ENCODE results near the gene TMEM120A. TPM values are rescaled to one million over a fixed set of nuclear protein-coding genes. Genes with fewer than 3 reads are reported as not detected.
"Not testable (repeated sequence)": the region's sequence is repeated elsewhere in the genome, so short reads cannot be mapped to it uniquely, and the experiment has no call there.

The TMEM120A gene
- total and polyA plus RNA-seq, 8 donors: 29.5 to 72.0 (median 35.1) TPM

DNA sequence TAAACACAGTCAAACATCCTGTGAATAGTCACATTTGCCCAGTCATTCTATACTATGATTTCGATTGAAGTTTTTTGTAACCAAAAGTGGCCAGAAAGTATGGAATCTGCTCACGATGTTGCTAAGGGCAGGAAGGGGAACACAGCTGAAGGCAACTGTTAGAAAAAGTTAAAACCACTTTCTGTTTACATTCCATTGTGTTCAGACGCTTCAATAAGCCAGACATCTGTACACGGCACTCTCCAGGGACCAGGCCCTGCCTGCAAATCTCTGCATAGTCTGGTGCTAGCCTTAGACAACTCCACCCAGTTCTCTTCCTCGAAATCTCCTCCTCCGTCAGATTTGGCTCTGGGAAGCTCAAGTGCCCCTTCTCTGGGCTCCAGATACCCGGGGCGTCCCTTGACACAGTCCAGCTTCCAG lies 17.1 kb upstream of the TMEM120A start:
- Histone ChIP-seq H3K36me3 (peaks cover 0 to 4% (median 0%) of the 10 kb centered on the region in 3 donors), H3K4me3 (no peak overlapping the region), H3K27me3 (no peaks in the 10 kb centered on the region), H3K9me3 (no peaks in the 10 kb centered on the region), H3K4me1 (no peaks in the 10 kb centered on the region), H3K27ac (no peak overlapping the region)
- FAIRE-seq: no peak
- ATAC-seq: peak in 3 of 4 donors; percentile 30 to 43 (median 41)
- WGBS, 2 donors: 82 to 83% methylated on average over 8 of the region's 8 CpGs
- intact Hi-C loops (cut with DNase I): no loop called here
- DNase-seq: peak in 1 of 6 donors; percentile 5
- TF ChIP-seq, protein P1, sequence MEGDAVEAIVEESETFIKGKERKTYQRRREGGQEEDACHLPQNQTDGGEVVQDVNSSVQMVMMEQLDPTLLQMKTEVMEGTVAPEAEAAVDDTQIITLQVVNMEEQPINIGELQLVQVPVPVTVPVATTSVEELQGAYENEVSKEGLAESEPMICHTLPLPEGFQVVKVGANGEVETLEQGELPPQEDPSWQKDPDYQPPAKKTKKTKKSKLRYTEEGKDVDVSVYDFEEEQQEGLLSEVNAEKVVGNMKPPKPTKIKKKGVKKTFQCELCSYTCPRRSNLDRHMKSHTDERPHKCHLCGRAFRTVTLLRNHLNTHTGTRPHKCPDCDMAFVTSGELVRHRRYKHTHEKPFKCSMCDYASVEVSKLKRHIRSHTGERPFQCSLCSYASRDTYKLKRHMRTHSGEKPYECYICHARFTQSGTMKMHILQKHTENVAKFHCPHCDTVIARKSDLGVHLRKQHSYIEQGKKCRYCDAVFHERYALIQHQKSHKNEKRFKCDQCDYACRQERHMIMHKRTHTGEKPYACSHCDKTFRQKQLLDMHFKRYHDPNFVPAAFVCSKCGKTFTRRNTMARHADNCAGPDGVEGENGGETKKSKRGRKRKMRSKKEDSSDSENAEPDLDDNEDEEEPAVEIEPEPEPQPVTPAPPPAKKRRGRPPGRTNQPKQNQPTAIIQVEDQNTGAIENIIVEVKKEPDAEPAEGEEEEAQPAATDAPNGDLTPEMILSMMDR (IDR thresholded peaks at IDR 0.05): no peak

DNA sequence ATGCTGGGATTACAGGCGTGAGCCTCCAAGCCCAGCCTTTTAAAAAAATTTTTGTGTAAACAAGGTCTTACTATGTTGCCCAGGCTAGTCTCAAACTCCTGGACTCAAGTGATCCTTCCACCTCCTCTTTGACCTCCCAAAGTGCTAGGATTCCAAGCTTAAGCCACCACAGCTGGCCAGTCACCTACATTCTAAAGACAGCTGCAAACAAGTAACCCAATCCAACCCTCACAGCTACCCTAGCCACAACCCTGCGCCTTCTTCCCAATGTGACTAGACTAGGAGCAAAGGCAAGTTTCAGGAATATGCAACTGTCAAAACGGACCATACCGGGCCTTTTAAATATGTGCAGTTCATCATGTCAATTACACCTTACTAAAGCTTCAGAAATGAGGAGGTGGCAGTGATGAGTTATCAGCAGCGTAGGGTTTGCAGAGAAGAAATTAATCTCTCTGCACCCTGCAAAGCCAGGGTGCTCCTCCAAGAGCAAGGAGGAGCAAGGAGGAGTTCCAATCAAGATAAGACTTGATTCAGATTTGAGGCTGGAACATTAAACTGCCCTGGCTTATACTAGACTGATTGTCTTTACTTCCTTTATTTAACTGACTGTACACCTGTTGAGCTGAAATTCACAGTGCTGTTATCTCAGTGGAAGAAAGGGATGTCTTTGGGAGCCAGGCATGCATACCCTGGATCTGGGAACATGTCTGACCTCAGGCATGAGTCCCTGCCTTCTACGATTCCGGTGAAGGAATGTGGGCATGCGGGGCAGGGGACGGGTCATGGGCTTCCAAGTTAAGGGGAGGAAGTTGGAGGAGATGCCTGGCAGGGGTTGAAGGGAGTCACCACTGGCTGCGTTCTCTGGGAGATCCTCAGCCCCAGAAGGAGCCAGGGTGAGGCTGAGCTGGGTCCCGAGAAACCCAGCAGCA lies 15.5 kb upstream of the TMEM120A start:
- Histone ChIP-seq H3K27me3 (no peaks in the 10 kb centered on the region), H3K36me3 (peaks cover 0 to 4% (median 0%) of the 10 kb centered on the region in 3 donors), H3K27ac (no peak overlapping the region), H3K4me3 (no peak overlapping the region), H3K9me3 (no peaks in the 10 kb centered on the region), H3K4me1 (no peaks in the 10 kb centered on the region)
- FAIRE-seq (no peak), ATAC-seq (no peak), DNase-seq (peak in 1 of 6 donors; percentile 18)
- TF ChIP-seq, protein P1 (IDR thresholded peaks at IDR 0.05): no peak
- 91% methylated on average over 11 of the region's 11 CpGs for WGBS, 2 donors
- intact Hi-C loops (cut with DNase I): no loop called here

DNA sequence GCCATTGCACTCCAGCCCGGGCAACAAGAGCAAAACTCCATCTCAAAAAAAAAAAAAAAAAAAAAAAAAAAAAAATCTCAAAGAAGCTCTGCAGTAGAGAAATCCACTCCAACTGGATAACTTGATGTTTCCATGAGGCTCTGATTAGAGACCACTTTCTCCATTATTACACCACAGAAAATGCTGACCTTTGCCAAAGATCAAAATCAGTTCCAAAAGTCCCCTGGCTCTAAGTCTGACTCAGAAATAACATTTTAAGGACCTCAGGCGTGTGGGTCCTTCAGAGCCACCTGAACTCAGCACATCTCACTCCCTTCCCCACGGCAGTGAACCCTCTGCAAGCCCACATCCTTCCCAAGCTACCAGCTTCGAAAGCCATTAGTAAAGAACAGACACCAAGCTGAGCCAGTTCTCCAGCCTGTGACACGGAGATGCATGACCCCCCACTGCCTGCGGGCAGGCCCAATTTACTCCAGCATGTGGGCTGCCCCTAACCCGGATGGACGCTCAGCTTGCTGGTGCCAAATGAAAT lies 13.8 kb upstream of the TMEM120A start:
- DNase-seq (peak in 1 of 6 donors; percentile 13), FAIRE-seq (no peak), ATAC-seq (no peak)
- Histone ChIP-seq H3K9me3 (no peaks in the 10 kb centered on the region), H3K36me3 (peaks cover 0 to 17% (median 0%) of the 10 kb centered on the region in 3 donors), H3K4me1 (no peaks in the 10 kb centered on the region), H3K4me3 (no peak overlapping the region), H3K27me3 (no peaks in the 10 kb centered on the region), H3K27ac (no peak overlapping the region)
- intact Hi-C loops (cut with DNase I): no loop called here
- 78 to 84% methylated on average over 8 of the region's 8 CpGs for WGBS, 2 donors
- TF ChIP-seq, protein P1 (IDR thresholded peaks at IDR 0.05): no peak

DNA sequence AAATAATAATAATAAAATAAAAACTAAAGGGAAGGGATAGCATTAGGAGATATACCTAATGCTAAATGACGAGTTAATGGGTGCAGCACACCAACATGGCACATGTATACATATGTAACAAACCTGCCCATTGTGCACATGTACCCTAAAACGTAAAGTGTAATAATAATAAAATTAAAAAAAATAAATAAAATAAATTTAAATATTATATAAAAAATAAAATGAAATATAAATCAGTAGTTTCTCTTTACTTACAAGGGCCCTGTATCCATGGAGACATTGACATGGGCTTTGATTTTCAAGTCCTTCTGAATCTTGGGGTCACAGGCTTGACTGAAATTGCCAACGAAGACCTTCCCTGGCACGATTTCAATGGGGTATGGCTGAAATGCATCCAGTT lies 10.6 kb upstream of the TMEM120A start:
- H3K4me3 ChIP-seq; H3K9me3 ChIP-seq; FAIRE-seq; intact Hi-C loops (cut with DNase I); H3K4me1 ChIP-seq; ATAC-seq; H3K27ac ChIP-seq; H3K27me3 ChIP-seq; DNase-seq: not testable (repeated sequence)
- WGBS, 2 donors: 90 to 95% methylated on average over 4 of the region's 4 CpGs
- H3K36me3 ChIP-seq: peaks cover 0 to 15% (median 0%) of the 10 kb centered on the region in 3 donors

DNA sequence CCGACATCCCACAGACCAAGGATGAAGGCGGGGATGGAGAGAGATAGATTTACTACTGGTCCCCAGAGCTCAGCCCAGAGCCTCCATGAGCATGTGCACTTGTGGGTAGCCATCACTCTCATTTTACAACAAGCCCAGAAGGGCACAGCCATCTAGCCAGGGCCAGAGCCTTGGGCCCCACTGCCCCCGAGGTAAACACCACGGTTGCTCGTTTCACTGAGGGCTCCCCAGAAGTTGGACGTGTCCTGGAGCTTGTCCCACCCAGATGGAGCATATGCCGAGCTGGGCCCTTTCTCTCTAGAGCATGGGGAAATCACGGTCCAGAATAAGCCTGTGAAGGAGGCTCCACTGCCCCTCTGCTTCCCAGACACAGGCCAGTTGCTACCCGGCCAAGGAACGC lies 9.0 kb upstream of the TMEM120A start:
- DNase-seq (peak in 1 of 6 donors; percentile 28), ATAC-seq (no peak), FAIRE-seq (no peak)
- WGBS, 2 donors: 91 to 95% methylated on average over 10 of the region's 10 CpGs
- intact Hi-C loops (cut with DNase I): no loop called here
- H3K4me3 ChIP-seq: no peak overlapping the region
- no peaks in the 10 kb centered on the region for H3K9me3 ChIP-seq
- no peaks in the 10 kb centered on the region for H3K4me1 ChIP-seq
- H3K27me3 ChIP-seq: no peaks in the 10 kb centered on the region
- no peak overlapping the region for H3K27ac ChIP-seq
- peaks cover 0 to 15% (median 0%) of the 10 kb centered on the region in 3 donors for H3K36me3 ChIP-seq
- TF ChIP-seq, protein P1 (IDR thresholded peaks at IDR 0.05): no peak
